ENCODE measurements around the gene INO80. TPM values are rescaled to one million over a fixed set of nuclear protein-coding genes. Genes with fewer than 3 reads are reported as not detected.

INO80 gene
- total RNA-seq, 1 experiment from 2014 or later = 38.4 TPM

DNA sequence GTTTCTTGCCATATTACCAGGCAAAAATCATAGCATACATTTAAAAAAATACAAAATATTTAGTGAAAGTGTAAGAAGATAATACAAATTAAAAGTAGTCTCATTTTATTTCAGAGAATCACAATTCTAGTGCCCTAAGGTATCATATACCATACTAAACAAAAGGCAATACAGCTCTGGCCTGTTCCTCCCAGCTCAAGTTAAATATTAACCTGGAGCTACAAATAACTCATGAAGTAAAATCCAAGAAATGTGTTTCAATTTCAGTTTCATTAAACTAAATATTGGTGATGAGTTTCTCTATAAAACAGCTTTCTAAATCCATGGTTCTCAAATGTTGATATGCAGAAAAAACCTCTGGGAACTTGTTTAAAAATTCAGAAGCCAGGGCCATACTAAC, 67.7 kb downstream of the INO80 start:
- H3F3A ChIP-seq (ENCODE audit: low read length, unreplicated experiment) = no peaks in the 10 kb centered on the region
- ATAC-seq = no peak
- intact Hi-C loops (cut with micrococcal nuclease) = no loop called here
- no peaks in the 10 kb centered on the region for H3K4me1 ChIP-seq (ENCODE audit: insufficient read depth, low read length)
- peaks cover 63% of the 10 kb centered on the region for H3K36me3 ChIP-seq (ENCODE audit: low read depth, low read length)
- H3K27ac ChIP-seq (ENCODE audit: low read length) = no peak overlapping the region
- no peak for TF ChIP-seq EZH2 (IDR thresholded peaks at IDR 0.05; ENCODE audit: low read length, unreplicated experiment)
- H3K4me2 ChIP-seq (ENCODE audit: low read length) = no peak overlapping the region
- ChIA-PET POLR2A (ENCODE audit: unreplicated experiment) (interaction anchor here (0.6 kb wide), 1 partner anchor 175 kb away, joined by 3 read pairs; no protein-coding TSS in a partner anchor), CTCF (no interaction called here)
- H2AFZ ChIP-seq (ENCODE audit: low read length) = no peak overlapping the region
- H3K4me3 ChIP-seq (ENCODE audit: low read length) = no peak overlapping the region
- no peak overlapping the region for H3K9ac ChIP-seq (ENCODE audit: low read length)
- no peaks in the 10 kb centered on the region for H3K27me3 ChIP-seq (ENCODE audit: low read length)
- H4K20me1 ChIP-seq (ENCODE audit: low read length) = 0 out of 2 replicates have a peak, but pooled peaks cover 5% of the 10 kb centered on the region
- no peaks in the 10 kb centered on the region for H3K9me3 ChIP-seq (ENCODE audit: low read length)
- H3K9me2 ChIP-seq (replicated peaks; ENCODE audit: low read length) = no peaks in the 10 kb centered on the region
- BruUV-seq (replicated peaks) = no TSS peak
- H3K79me2 ChIP-seq (ENCODE audit: low read length) = no peaks in the 10 kb centered on the region
- no peak for DNase-seq

DNA sequence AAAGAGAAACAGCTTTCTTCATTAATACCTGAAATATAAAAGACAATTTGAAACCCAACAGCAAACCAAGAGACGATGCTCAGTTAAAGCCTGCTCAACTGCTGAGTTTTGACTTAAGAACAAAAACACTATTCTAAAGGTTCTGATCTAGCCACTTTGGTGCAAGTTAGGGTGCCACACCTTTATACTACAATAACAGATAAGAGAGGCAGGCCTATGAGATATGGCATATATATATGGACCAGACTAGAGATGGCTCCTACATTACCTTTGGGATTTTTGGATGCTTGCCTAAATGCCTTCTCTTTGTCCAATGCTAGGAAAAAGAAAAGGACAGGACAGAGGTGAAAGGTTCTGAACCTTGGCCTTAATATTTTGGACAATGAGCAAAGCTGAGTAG, 68.6 kb downstream of the INO80 start:
- Histone ChIP-seq H3F3A (ENCODE audit: low read length, unreplicated experiment) (no peaks in the 10 kb centered on the region), H3K4me2 (ENCODE audit: low read length) (no peak overlapping the region), H3K9me3 (ENCODE audit: low read length) (no peaks in the 10 kb centered on the region), H3K79me2 (ENCODE audit: low read length) (no peaks in the 10 kb centered on the region), H3K27me3 (ENCODE audit: low read length) (no peaks in the 10 kb centered on the region), H3K4me3 (ENCODE audit: low read length) (no peak overlapping the region), H2AFZ (ENCODE audit: low read length) (no peak overlapping the region), H3K9me2 (replicated peaks; ENCODE audit: low read length) (no peaks in the 10 kb centered on the region), H3K4me1 (ENCODE audit: insufficient read depth, low read length) (no peaks in the 10 kb centered on the region), H4K20me1 (ENCODE audit: low read length) (0 out of 2 replicates have a peak, but pooled peaks cover 5% of the 10 kb centered on the region), H3K27ac (ENCODE audit: low read length) (no peak overlapping the region), H3K36me3 (ENCODE audit: low read depth, low read length) (peaks cover 66% of the 10 kb centered on the region), H3K9ac (ENCODE audit: low read length) (no peak overlapping the region)
- TF ChIP-seq EZH2 (IDR thresholded peaks at IDR 0.05; ENCODE audit: low read length, unreplicated experiment) (no peak), EZH2phosphoT487 (IDR thresholded peaks at IDR 0.05; ENCODE audit: borderline replicate concordance, low read length) (no peak)
- TF ChIP-seq, protein P1, sequence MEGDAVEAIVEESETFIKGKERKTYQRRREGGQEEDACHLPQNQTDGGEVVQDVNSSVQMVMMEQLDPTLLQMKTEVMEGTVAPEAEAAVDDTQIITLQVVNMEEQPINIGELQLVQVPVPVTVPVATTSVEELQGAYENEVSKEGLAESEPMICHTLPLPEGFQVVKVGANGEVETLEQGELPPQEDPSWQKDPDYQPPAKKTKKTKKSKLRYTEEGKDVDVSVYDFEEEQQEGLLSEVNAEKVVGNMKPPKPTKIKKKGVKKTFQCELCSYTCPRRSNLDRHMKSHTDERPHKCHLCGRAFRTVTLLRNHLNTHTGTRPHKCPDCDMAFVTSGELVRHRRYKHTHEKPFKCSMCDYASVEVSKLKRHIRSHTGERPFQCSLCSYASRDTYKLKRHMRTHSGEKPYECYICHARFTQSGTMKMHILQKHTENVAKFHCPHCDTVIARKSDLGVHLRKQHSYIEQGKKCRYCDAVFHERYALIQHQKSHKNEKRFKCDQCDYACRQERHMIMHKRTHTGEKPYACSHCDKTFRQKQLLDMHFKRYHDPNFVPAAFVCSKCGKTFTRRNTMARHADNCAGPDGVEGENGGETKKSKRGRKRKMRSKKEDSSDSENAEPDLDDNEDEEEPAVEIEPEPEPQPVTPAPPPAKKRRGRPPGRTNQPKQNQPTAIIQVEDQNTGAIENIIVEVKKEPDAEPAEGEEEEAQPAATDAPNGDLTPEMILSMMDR (conservative IDR thresholded peaks at IDR 0.05; ENCODE audit: low read depth, low read length) = no peak
- POLR2A ChIA-PET (ENCODE audit: unreplicated experiment) = interaction anchor here (0.6 kb wide), 1 partner anchor 82 kb away, joined by 3 read pairs; no protein-coding TSS in a partner anchor
- ATAC-seq (no peak), DNase-seq (no peak)
- no TSS peak for BruUV-seq (replicated peaks)
- CTCF ChIA-PET = no interaction called here
- intact Hi-C loops (cut with micrococcal nuclease) = no loop called here

DNA sequence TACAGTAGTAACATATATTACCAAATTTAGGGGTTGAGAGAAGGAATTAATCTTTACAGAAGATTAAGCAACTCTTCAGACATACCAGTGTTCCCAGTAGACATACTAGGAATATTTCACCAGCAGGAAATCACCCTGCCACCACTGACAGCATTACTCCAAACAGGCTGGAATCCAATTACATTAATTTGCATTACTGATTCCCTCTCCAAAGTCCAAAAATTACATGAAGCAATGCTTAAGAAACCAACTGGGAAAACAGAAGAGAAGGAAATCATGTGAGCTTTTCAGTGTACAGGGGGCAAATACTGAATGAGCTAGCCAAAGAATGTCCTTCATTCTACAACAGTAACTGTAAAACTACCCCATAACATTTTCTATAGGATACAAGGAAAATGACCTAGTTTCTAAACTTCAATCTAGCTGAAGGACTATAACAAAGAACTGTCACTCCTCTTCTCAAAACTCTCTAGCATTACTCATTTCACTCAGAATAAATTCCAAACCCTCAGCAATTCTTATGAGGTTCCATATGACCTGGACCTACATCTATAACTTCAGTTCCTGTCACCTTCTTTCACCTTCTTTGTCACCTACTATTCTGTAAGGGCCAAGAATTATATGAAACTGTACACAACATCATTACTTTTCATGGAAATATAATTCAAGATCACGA, 72.7 kb downstream of the INO80 start:
- POLR2A ChIA-PET (ENCODE audit: unreplicated experiment) = no interaction called here
- Histone ChIP-seq H3K4me2 (ENCODE audit: low read length) (no peak overlapping the region), H3K9me3 (ENCODE audit: low read length) (no peaks in the 10 kb centered on the region), H4K20me1 (ENCODE audit: low read length) (0 out of 2 replicates have a peak, but pooled peaks cover 5% of the 10 kb centered on the region), H3K27me3 (ENCODE audit: low read length) (no peaks in the 10 kb centered on the region), H2AFZ (ENCODE audit: low read length) (no peak overlapping the region), H3K4me3 (ENCODE audit: low read length) (no peak overlapping the region), H3K36me3 (ENCODE audit: low read depth, low read length) (peaks cover 62% of the 10 kb centered on the region), H3K79me2 (ENCODE audit: low read length) (no peaks in the 10 kb centered on the region), H3K9ac (ENCODE audit: low read length) (no peak overlapping the region), H3F3A (ENCODE audit: low read length, unreplicated experiment) (no peaks in the 10 kb centered on the region), H3K9me2 (replicated peaks; ENCODE audit: low read length) (no peaks in the 10 kb centered on the region), H3K27ac (ENCODE audit: low read length) (no peak overlapping the region), H3K4me1 (ENCODE audit: insufficient read depth, low read length) (no peaks in the 10 kb centered on the region)
- no TSS peak for BruUV-seq (replicated peaks)
- DNase-seq = no peak
- ATAC-seq = no peak
- TF ChIP-seq EZH2phosphoT487 (IDR thresholded peaks at IDR 0.05; ENCODE audit: borderline replicate concordance, low read length) (no peak), EZH2 (IDR thresholded peaks at IDR 0.05; ENCODE audit: low read length, unreplicated experiment) (no peak)
- TF ChIP-seq, protein P1 (conservative IDR thresholded peaks at IDR 0.05; ENCODE audit: low read depth, low read length) = no peak
- CTCF ChIA-PET = no interaction called here
- intact Hi-C loops (cut with micrococcal nuclease) = no loop called here
